Measurements from ENCODE around the gene SVIP. TPM values are rescaled to one million over a fixed set of nuclear protein-coding genes. Genes with fewer than 3 reads are reported as not detected.

SVIP gene
- total and polyA plus RNA-seq, 11 donors = 7.9 to 33.9 (median 22.9) TPM

DNA sequence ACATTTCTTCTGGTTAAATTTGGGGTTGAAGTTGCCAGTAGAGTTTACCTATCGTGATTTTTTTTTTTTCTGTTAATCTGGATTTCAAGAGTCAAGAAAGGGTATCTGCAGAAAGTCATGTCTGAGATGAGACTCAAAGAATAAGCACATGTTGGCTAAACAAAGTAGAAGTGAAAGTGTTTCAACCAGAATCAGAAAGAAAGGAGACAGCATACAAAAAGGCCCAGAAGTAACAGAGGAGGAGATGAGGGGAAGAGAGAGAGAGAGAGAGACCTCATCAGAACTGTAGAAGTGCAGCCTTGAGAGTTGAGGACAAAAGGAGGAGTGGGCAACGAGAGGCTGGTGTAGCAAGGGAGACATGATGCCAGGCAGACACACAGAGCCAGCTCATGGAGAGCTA is 54.9 kb downstream of the SVIP start:
- H3K4me1 ChIP-seq = no peaks in the 10 kb centered on the region
- H3K36me3 ChIP-seq = peaks cover 0 to 4% (median 0%) of the 10 kb centered on the region in 9 donors
- ATAC-seq = no peak
- 84 to 92% (median 86%) methylated on average over 2 of the region's 2 CpGs for WGBS, 4 donors
- intact Hi-C loops (cut with DNase I) = no loop called here
- no peak overlapping the region for H3K4me3 ChIP-seq
- no peaks in the 10 kb centered on the region for H3K27me3 ChIP-seq
- TF ChIP-seq, protein P1, sequence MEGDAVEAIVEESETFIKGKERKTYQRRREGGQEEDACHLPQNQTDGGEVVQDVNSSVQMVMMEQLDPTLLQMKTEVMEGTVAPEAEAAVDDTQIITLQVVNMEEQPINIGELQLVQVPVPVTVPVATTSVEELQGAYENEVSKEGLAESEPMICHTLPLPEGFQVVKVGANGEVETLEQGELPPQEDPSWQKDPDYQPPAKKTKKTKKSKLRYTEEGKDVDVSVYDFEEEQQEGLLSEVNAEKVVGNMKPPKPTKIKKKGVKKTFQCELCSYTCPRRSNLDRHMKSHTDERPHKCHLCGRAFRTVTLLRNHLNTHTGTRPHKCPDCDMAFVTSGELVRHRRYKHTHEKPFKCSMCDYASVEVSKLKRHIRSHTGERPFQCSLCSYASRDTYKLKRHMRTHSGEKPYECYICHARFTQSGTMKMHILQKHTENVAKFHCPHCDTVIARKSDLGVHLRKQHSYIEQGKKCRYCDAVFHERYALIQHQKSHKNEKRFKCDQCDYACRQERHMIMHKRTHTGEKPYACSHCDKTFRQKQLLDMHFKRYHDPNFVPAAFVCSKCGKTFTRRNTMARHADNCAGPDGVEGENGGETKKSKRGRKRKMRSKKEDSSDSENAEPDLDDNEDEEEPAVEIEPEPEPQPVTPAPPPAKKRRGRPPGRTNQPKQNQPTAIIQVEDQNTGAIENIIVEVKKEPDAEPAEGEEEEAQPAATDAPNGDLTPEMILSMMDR (IDR thresholded peaks at IDR 0.05) = no peak
- no peak for TF ChIP-seq POLR2A (IDR thresholded peaks at IDR 0.05)
- H3K27ac ChIP-seq = no peak overlapping the region
- DNase-seq = no peak
- no peaks in the 10 kb centered on the region for H3K9me3 ChIP-seq

DNA sequence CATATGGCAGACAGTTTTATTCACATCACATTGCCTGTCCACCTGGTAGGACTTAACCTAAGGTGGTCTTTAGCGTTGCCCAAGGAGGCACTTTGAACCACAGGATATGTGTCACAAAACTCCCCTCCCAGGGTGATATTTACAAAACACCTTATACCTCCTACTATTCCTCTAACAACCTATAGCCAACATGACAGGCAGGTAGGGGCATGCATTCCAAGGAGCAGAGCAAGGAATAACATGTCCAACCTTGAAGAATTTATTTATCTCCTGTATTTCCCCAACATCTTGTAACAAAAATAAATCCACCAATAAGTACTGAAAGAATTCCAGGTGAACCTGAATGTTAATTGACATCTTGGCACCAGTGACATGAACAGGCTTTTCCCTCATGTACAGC is 60.5 kb downstream of the SVIP start:
- 81 to 88% (median 85%) methylated on average over 1 of the region's 1 CpG for WGBS, 4 donors
- Histone ChIP-seq H3K4me3 (no peak overlapping the region), H3K27ac (no peak overlapping the region), H3K9me3 (no peaks in the 10 kb centered on the region), H3K4me1 (peaks cover 0 to 4% (median 0%) of the 10 kb centered on the region in 12 donors), H3K27me3 (no peaks in the 10 kb centered on the region), H3K36me3 (peaks cover 0 to 4% (median 0%) of the 10 kb centered on the region in 9 donors)
- intact Hi-C loops (cut with DNase I) = no loop called here
- TF ChIP-seq POLR2A (IDR thresholded peaks at IDR 0.05) = no peak
- TF ChIP-seq, protein P1 (IDR thresholded peaks at IDR 0.05) = no peak
- DNase-seq (no peak), ATAC-seq (no peak)

Other genes starting within 250 kb of the SVIP start
- gene FANCF, start 204.0 kb downstream of the SVIP start, total RNA-seq = 1 to 10 TPM; 4.6 to 8.6 (median 6.2) TPM
- 1 to 10 TPM; 3.4 to 7.8 TPM for gene FANCF, start 204.0 kb downstream of the SVIP start, polyA plus RNA-seq
- gene GAS2, start 163.2 kb downstream of the SVIP start, total RNA-seq = 10 to 100 TPM in 7 of 9 donors, 1 to 10 TPM in 2; 9.0 to 23.0 (median 13.1) TPM
- gene GAS2, start 163.2 kb downstream of the SVIP start, polyA plus RNA-seq = 1 to 10 TPM; 2.7 to 5.0 TPM
- gene CCDC179, start 30.7 kb upstream of the SVIP start, total RNA-seq = not detected
- not detected for gene CCDC179, start 30.7 kb upstream of the SVIP start, polyA plus RNA-seq

Measured in heart left ventricle (tissue), 16 donors.